A673 (cell line): ENCODE data around the gene EFNA5.

Experiments
- CTCF ChIP-seq: fragments of 300-800, 200-600 bp; sonication (generic); conservative IDR thresholded peaks from 2 replicates; pipeline ENCODE4 v1.5.1; 2017; ENCODE audit warnings: low read depth, mild to moderate bottlenecking, antibody characterized with exemption, low read length, moderate library complexity, mixed read lengths
- EZH2 ChIP-seq: fragments of 200-600 bp; sonication (generic); IDR thresholded peaks from 2 replicates; pipeline ENCODE4 v1.6.1; 2017; ENCODE audit warnings: borderline replicate concordance, low read depth, mild to moderate bottlenecking, mixed read lengths, antibody characterized with exemption, low read length; ENCODE audit not compliant: poor library complexity, severe bottlenecking

- TF ChIP-seq CTCF (no peak), EZH2 (no peak)
Measured at GRCh38 chr5:107474716-107475489, 195.8 kb downstream of the EFNA5 start.
